Measurements from ENCODE around the gene BANP. TPM values are rescaled to one million over a fixed set of nuclear protein-coding genes. Genes with fewer than 3 reads are reported as not detected.
"Not testable (repeated sequence)": the region's sequence is repeated elsewhere in the genome, so short reads cannot be mapped to it uniquely, and the experiment has no call there.

The BANP gene
- total RNA-seq, 2 experiments from 2014 or later = 39.6 to 58.0 TPM

DNA sequence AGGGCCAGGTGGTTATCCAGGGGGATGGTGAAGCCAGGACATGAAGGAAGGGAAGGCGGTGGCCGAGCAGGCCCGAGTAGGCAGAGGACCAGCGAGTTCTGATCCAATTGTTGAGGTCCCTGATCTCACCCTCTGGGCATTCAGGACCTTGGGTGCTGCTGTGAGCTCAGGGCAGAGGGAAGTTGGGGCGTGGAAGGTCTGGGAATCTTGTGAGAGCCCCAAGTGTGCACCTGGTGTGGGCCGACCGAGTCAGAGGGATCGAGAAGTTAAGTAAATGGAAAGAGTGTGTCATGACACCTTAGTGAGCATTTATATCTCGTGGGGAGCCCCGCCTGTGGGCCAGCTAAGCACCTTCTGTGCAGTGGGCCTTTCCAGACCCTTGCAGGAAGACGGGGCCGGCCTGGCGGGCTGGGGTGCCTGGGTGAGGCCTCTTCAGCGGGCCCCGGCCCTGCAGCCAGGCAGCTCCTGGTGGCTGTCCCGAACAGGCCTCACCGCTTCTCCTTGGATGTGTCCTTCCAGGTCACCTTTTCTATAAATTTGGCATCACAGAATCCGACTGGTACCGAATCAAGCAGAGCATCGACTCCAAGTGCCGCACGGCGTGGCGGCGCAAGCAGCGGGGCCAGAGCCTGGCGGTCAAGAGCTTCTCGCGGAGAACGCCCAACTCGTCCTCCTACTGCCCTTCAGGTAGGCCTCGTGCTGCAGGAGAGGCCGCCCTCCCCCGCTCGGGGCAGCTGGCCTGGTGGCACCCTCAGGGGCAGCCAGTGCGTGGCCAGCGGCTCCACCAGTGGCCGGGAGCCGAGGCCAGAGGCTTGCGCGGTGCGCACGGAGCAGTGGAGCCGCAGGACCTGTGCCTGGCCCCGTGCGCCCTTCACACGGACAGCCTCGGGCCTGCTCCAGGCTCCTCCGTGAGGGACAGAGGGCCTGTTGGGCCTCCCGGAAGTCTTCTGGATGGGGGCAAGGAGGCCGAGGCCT lies 76.0 kb downstream of the BANP start:
- CTCF ChIA-PET (ENCODE audit: unreplicated experiment) = no interaction called here
- H3K4me3 ChIP-seq (ENCODE audit: low read depth, low read length, poor library complexity, severe bottlenecking) = no peak overlapping the region
- no peaks in the 10 kb centered on the region for H4K20me1 ChIP-seq (ENCODE audit: insufficient read depth, low read length)
- peaks cover 21% of the 10 kb centered on the region for H3K36me3 ChIP-seq (ENCODE audit: insufficient read depth, low read length)
- no peaks in the 10 kb centered on the region for H3K9me3 ChIP-seq (ENCODE audit: low read length)
- intact Hi-C loops (cut with micrococcal nuclease; ENCODE audit: unreplicated experiment) = no loop called here
- TF ChIP-seq CTCF (conservative IDR thresholded peaks at IDR 0.05; ENCODE audit: low read length) = no peak
- no peak for TF ChIP-seq EZH2phosphoT487 (IDR thresholded peaks at IDR 0.05; ENCODE audit: borderline replicate concordance, low read depth, low read length)
- no TSS peak for BruUV-seq (replicated peaks)
- no peak overlapping the region for H2AFZ ChIP-seq (ENCODE audit: low read length)
- H3K4me2 ChIP-seq (ENCODE audit: low read length) = no peak overlapping the region
- POLR2A ChIA-PET = no interaction called here
- H3K4me1 ChIP-seq (ENCODE audit: insufficient read depth, low read length, poor library complexity, severe bottlenecking) = no peaks in the 10 kb centered on the region
- H3K79me2 ChIP-seq (ENCODE audit: insufficient read depth, low read depth, low read length) = no peaks in the 10 kb centered on the region
- H3K9me2 ChIP-seq (ENCODE audit: insufficient read depth, low read length) = no peaks in the 10 kb centered on the region
- H3K27ac ChIP-seq (ENCODE audit: low read depth, low read length, poor library complexity, severe bottlenecking) = no peak overlapping the region
- DNase-seq (ENCODE audit: low spot score) = no peak

DNA sequence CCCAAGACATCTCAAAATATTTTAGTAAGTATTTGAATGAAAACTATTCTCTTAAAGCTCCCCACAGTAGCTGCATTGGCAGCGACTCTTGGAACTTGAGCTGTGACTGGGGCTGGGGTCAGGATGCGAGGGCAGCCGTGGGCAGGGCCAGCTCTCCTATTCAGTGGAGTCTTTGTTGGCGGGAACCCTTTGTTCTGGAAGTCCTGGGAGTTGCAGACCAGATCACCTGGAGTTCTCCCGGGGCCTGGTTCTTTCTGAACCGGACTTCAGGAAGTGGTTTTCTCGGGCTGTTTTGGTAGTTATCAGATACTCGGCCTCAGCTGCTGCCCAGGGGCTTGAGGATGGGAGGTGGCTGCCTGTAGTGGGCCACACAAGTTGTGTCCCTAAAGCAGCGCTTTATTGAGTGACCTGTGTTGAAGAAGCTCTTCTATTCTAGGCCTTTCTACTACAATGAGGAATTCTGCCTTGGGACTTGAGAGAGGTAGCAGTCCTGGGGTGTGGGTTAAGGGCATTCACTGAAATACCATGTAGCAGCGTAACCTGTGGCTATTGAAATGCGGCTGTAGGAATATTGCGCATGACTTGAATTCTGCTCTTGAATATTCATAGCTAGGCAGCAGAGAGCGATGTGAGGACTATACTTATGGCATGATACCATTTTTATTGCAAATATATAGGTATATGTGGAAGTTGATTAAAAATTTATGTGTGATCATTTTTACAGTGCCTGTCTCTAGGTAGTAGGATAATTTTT lies 77.1 kb downstream of the BANP start:
- DNase-seq (ENCODE audit: low spot score); H3K9me3 ChIP-seq (ENCODE audit: low read length); H3K79me2 ChIP-seq (ENCODE audit: insufficient read depth, low read depth, low read length); H3K27ac ChIP-seq (ENCODE audit: low read depth, low read length, poor library complexity, severe bottlenecking); H3K4me3 ChIP-seq (ENCODE audit: low read depth, low read length, poor library complexity, severe bottlenecking); H3K9me2 ChIP-seq (ENCODE audit: insufficient read depth, low read length); CTCF ChIA-PET (ENCODE audit: unreplicated experiment); intact Hi-C loops (cut with micrococcal nuclease; ENCODE audit: unreplicated experiment); BruUV-seq (replicated peaks); H3K4me2 ChIP-seq (ENCODE audit: low read length); H4K20me1 ChIP-seq (ENCODE audit: insufficient read depth, low read length); H3K4me1 ChIP-seq (ENCODE audit: insufficient read depth, low read length, poor library complexity, severe bottlenecking); H2AFZ ChIP-seq (ENCODE audit: low read length): not testable (repeated sequence)
- POLR2A ChIA-PET = interaction anchor here (0.6 to 0.7 kb wide), 2 partner anchors 48 to 77 kb away, joined by 3 read pairs; partner anchors contain the start of gene BANP
- H3K36me3 ChIP-seq (ENCODE audit: insufficient read depth, low read length) = peaks cover 21% of the 10 kb centered on the region

- no peak overlapping the region for H2AFZ ChIP-seq (ENCODE audit: low read length)
- no peaks in the 10 kb centered on the region for H3K79me2 ChIP-seq (ENCODE audit: insufficient read depth, low read depth, low read length)
- H3K4me1 ChIP-seq (ENCODE audit: insufficient read depth, low read length, poor library complexity, severe bottlenecking) = no peaks in the 10 kb centered on the region
- POLR2A ChIA-PET = no interaction called here
- CTCF ChIA-PET (ENCODE audit: unreplicated experiment) = interaction anchor here (0.5 kb wide), 1 partner anchor 407 kb away, joined by 3 read pairs; no protein-coding TSS in a partner anchor
- H3K36me3 ChIP-seq (ENCODE audit: insufficient read depth, low read length) = peaks cover 28% of the 10 kb centered on the region
- no peak for TF ChIP-seq EZH2phosphoT487 (IDR thresholded peaks at IDR 0.05; ENCODE audit: borderline replicate concordance, low read depth, low read length)
- BruUV-seq (replicated peaks) = no TSS peak
- intact Hi-C loops (cut with micrococcal nuclease; ENCODE audit: unreplicated experiment) = no loop called here
- H3K9me3 ChIP-seq (ENCODE audit: low read length) = no peaks in the 10 kb centered on the region
- no peaks in the 10 kb centered on the region for H3K9me2 ChIP-seq (ENCODE audit: insufficient read depth, low read length)
- no peak overlapping the region for H3K4me2 ChIP-seq (ENCODE audit: low read length)
- no peak overlapping the region for H3K27ac ChIP-seq (ENCODE audit: low read depth, low read length, poor library complexity, severe bottlenecking)
- DNase-seq (ENCODE audit: low spot score) = no peak
- no peak overlapping the region for H3K4me3 ChIP-seq (ENCODE audit: low read depth, low read length, poor library complexity, severe bottlenecking)
- H4K20me1 ChIP-seq (ENCODE audit: insufficient read depth, low read length) = no peaks in the 10 kb centered on the region
These were observed 79.3 kb downstream of the BANP start for GRCh38 chr16:88030498-88030897.

DNA sequence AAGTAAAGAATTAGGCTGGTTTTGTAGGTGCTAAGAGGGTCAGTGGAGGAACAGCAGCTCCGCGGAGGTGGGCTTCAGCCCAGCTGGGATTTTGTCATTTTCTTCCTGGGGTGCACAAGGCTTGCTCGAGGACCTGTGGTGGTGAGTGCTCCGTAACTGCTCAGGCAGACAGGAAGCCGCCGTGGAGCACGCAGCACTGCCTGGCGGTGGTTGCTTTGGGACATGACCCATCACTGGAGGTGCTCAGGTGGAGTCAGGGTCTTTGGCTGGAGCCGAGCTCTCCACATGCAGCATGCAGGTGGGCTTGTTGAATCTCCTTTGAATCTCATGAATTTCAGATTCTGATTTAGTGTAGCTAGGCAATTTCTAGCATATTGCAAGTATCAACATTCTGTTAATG lies 79.7 kb downstream of the BANP start:
- H3K4me1 ChIP-seq (ENCODE audit: insufficient read depth, low read length, poor library complexity, severe bottlenecking); POLR2A ChIA-PET; H3K4me2 ChIP-seq (ENCODE audit: low read length); DNase-seq (ENCODE audit: low spot score); intact Hi-C loops (cut with micrococcal nuclease; ENCODE audit: unreplicated experiment); H4K20me1 ChIP-seq (ENCODE audit: insufficient read depth, low read length); H3K9me3 ChIP-seq (ENCODE audit: low read length); H3K4me3 ChIP-seq (ENCODE audit: low read depth, low read length, poor library complexity, severe bottlenecking); H3K79me2 ChIP-seq (ENCODE audit: insufficient read depth, low read depth, low read length); H3K27ac ChIP-seq (ENCODE audit: low read depth, low read length, poor library complexity, severe bottlenecking); H2AFZ ChIP-seq (ENCODE audit: low read length); BruUV-seq (replicated peaks); H3K9me2 ChIP-seq (ENCODE audit: insufficient read depth, low read length): not testable (repeated sequence)
- peaks cover 28% of the 10 kb centered on the region for H3K36me3 ChIP-seq (ENCODE audit: insufficient read depth, low read length)
- CTCF ChIA-PET (ENCODE audit: unreplicated experiment) = interaction anchor here (0.5 kb wide), 1 partner anchor 407 kb away, joined by 3 read pairs; no protein-coding TSS in a partner anchor

GRCh38 chr16:88033003-88033740 lies 81.9 kb downstream of the BANP start:
- POLR2A ChIA-PET; CTCF ChIA-PET (ENCODE audit: unreplicated experiment); H3K4me3 ChIP-seq (ENCODE audit: low read depth, low read length, poor library complexity, severe bottlenecking); H4K20me1 ChIP-seq (ENCODE audit: insufficient read depth, low read length); H2AFZ ChIP-seq (ENCODE audit: low read length); BruUV-seq (replicated peaks); H3K27ac ChIP-seq (ENCODE audit: low read depth, low read length, poor library complexity, severe bottlenecking); H3K9me3 ChIP-seq (ENCODE audit: low read length); H3K4me1 ChIP-seq (ENCODE audit: insufficient read depth, low read length, poor library complexity, severe bottlenecking); DNase-seq (ENCODE audit: low spot score); H3K79me2 ChIP-seq (ENCODE audit: insufficient read depth, low read depth, low read length); intact Hi-C loops (cut with micrococcal nuclease; ENCODE audit: unreplicated experiment); H3K9me2 ChIP-seq (ENCODE audit: insufficient read depth, low read length); H3K4me2 ChIP-seq (ENCODE audit: low read length): not testable (repeated sequence)
- H3K36me3 ChIP-seq (ENCODE audit: insufficient read depth, low read length) = peaks cover 12% of the 10 kb centered on the region; the same call in 1 of the 2 replicates
